HepG2 (cell line): ENCODE results near the gene CAPN15. TPM values are rescaled to one million over a fixed set of nuclear protein-coding genes. Genes with fewer than 3 reads are reported as not detected.

Experiments
- ATAC-seq: fragments of 200-7000 bp; cut with Tn5 transposase; 3 replicates; pipeline ENCODE4 v1.9.1; 2020; ENCODE audit warnings: mild to moderate bottlenecking, moderate library complexity
- BruUV-seq: library from RNA; stranded (reverse); fragments of 400-500 nt; replicated peaks from 2 replicates; lab custom pipeline; 2021; lab: Mats Ljungman, UMichigan
- CTCF ChIA-PET: fragments of 300-600 bp; formaldehyde crosslinking; extraction: SDS; loops from one replicate; lab custom pipeline; 2021; ENCODE audit warnings: low total read pairs, inconsistent platforms, low intra/inter-chr PET ratio; lab: Yijun Ruan, JAX
- POLR2A ChIA-PET: fragments of 350-600 bp; sonication (Branson Sonifier 250); formaldehyde crosslinking; loops from one replicate; lab custom pipeline; 2020; ENCODE audit warnings: antibody characterized with exemption, inconsistent platforms; lab: Yijun Ruan, JAX
- DNase-seq: peaks from one replicate; pipeline ENCODE4 v3.0.0-alpha.2; 2015; ENCODE audit warnings: low spot score
- FAIRE-seq: peaks from 3 replicates; lab custom pipeline; 2011; peaks lifted over from hg19 to GRCh38; lab: Jason Lieb, UNC
- H2AFZ ChIP-seq: one replicate; pipeline ENCODE4 v1.6.1; 2011; ENCODE audit warnings: low read length, inconsistent platforms
- H3K27ac ChIP-seq: fragments of 300-600 bp; 3 replicates; pipeline ENCODE4 v1.8.0; 2011; ENCODE audit warnings: mixed run types, mild to moderate bottlenecking, mixed read lengths, low read length, inconsistent platforms; ENCODE audit not compliant: insufficient read depth; ENCODE audit errors: extremely low read length
- H3K27me3 ChIP-seq, 2 experiments: fragments of 200-600 bp in 1 of 2; 2 replicates in 1 of 2; 3 replicates in 1 of 2; pipeline versions ENCODE4 v1.6.0 to v1.8.0; 2011; ENCODE audit warnings: low read length in 2 of 2, mild to moderate bottlenecking in 2 of 2, moderate library complexity in 2 of 2, inconsistent platforms in 1 of 2; ENCODE audit not compliant: insufficient read depth in 2 of 2, control insufficient read depth in 1 of 2
- H3K36me3 ChIP-seq, 2 experiments: fragments of 200-600 bp in 1 of 2; replicated peaks in 1 of 2; 2 replicates in 1 of 2; 3 replicates in 1 of 2; pipeline versions ENCODE4 v1.5.1 to v1.8.0; 2011; ENCODE audit warnings: low read length in 2 of 2, inconsistent platforms in 1 of 2; ENCODE audit not compliant: insufficient read depth in 2 of 2, control insufficient read depth in 1 of 2
- H3K4me1 ChIP-seq: 2 replicates; pipeline ENCODE4 v1.5.1; 2012; ENCODE audit warnings: low read length, inconsistent platforms; ENCODE audit not compliant: insufficient read depth
- H3K4me2 ChIP-seq: 2 replicates; pipeline ENCODE4 v1.6.0; 2011; ENCODE audit warnings: low read depth, low read length, inconsistent platforms
- H3K4me3 ChIP-seq, 3 experiments: fragments of 200-600 bp in 1 of 3; sonication (generic), shearing (Covaris generic) in 1 of 3; replicated peaks in 1 of 3; 2 replicates each; pipeline ENCODE4 v1.5.1; 2011 to 2016; ENCODE audit warnings: low read length in 3 of 3, inconsistent platforms in 2 of 3, low read depth in 2 of 3, mild to moderate bottlenecking in 2 of 3, control low read depth in 1 of 3, mixed read lengths in 1 of 3; ENCODE audit not compliant: insufficient read depth in 1 of 3
- H3K79me2 ChIP-seq: one replicate; pipeline ENCODE4 v1.6.1; 2011; ENCODE audit warnings: low read length, inconsistent platforms; ENCODE audit not compliant: insufficient read depth
- H3K9ac ChIP-seq: 2 replicates; pipeline ENCODE4 v1.6.0; 2011; ENCODE audit warnings: mild to moderate bottlenecking, low read depth, low read length, inconsistent platforms; ENCODE audit not compliant: insufficient read depth
- H3K9me3 ChIP-seq: 2 replicates; pipeline ENCODE4 v1.5.1; 2012; ENCODE audit warnings: mild to moderate bottlenecking, low read length
- H4K20me1 ChIP-seq: 2 replicates; pipeline ENCODE4 v1.6.0; 2011; ENCODE audit warnings: inconsistent platforms, mild to moderate bottlenecking, low read length, moderate library complexity; ENCODE audit not compliant: insufficient read depth
- ADNP ChIP-seq: sonication (generic); formaldehyde crosslinking; IDR thresholded peaks from 2 replicates; pipeline ENCODE4 v1.4.0; 2020; ENCODE audit warnings: missing genetic modification reagents
- DDIT3 ChIP-seq: sonication (generic); formaldehyde crosslinking; IDR thresholded peaks from 2 replicates; pipeline ENCODE4 v1.4.0; 2020; ENCODE audit warnings: mild to moderate bottlenecking, missing genetic modification reagents
- FOSL2 ChIP-seq: sonication (generic); formaldehyde crosslinking; IDR thresholded peaks from 2 replicates; pipeline ENCODE4 v1.4.0; 2020; ENCODE audit warnings: missing genetic modification reagents
- HNF4G ChIP-seq, 2 experiments: sonication (generic) in 1 of 2; formaldehyde crosslinking in 1 of 2; IDR thresholded peaks; 2 replicates each; pipeline versions ENCODE4 v1.4.0 to v1.6.1; 2011 to 2020; ENCODE audit warnings: borderline replicate concordance in 2 of 2, low read depth in 2 of 2, mild to moderate bottlenecking in 2 of 2, low read length in 1 of 2, missing genetic modification reagents in 1 of 2, moderate library complexity in 1 of 2
- KDM5A ChIP-seq: fragments of 200-600 bp; sonication (generic); IDR thresholded peaks from 2 replicates; pipeline ENCODE4 v1.7.0; 2018; ENCODE audit warnings: antibody characterized with exemption, mild to moderate bottlenecking, low read length, borderline replicate concordance
- NFYC ChIP-seq: IDR thresholded peaks from 2 replicates; pipeline ENCODE4 v1.6.1; 2016; ENCODE audit warnings: missing genetic modification reagents, missing compliant biosample characterization
- SMARCC2 ChIP-seq: fragments of 450-650 bp; IDR thresholded peaks from 2 replicates; pipeline ENCODE4 v1.6.1; 2017; ENCODE audit warnings: antibody characterized with exemption, mild to moderate bottlenecking
- STAT5B ChIP-seq: sonication (generic); formaldehyde crosslinking; IDR thresholded peaks from 2 replicates; pipeline ENCODE4 v1.4.0; 2020; ENCODE audit warnings: missing genetic modification reagents
- U2AF2 ChIP-seq: fragments of 200-400 bp; formaldehyde crosslinking; IDR thresholded peaks from 2 replicates; pipeline ENCODE4 v1.6.1; 2017; ENCODE audit warnings: low read depth, mild to moderate bottlenecking, low read length
- ZNF816 ChIP-seq: sonication (generic); formaldehyde crosslinking; IDR thresholded peaks from 2 replicates; pipeline ENCODE4 v1.8.0; 2022; ENCODE audit warnings: missing genetic modification reagents, mild to moderate bottlenecking, borderline replicate concordance
- WGBS: methylation state at CpG from one replicate; pipeline ENCODE4 v1.1.6; 2017; ENCODE audit warnings: low lambda C conversion rate; 5-methylcytosine and 5-hydroxymethylcytosine counted together
- in situ Hi-C: cut with HindIII; loops from 2 replicates; pipeline ENCODE4 v1.10.0; 2017; ENCODE audit warnings: low pct_unique_long_range_greater_than_20kb; ENCODE audit not compliant: extremely low pct_ligation_motif_present
- intact Hi-C: fragments of 100-400 bp; cut with micrococcal nuclease; formaldehyde crosslinking; loops from one replicate; pipeline ENCODE4 v1.10.0; 2022; ENCODE audit not compliant: unreplicated experiment
- polyA plus RNA-seq, 8 experiments: library from polyadenylated mRNA; depleted of rRNA in 3 of 8; stranded (reverse) in 7 of 8; unstranded in 1 of 8; fragments of >200 nt; fragmentation: Illumina TruSeq in 4 of 8; extraction: Trizol in 4 of 8; gene quantifications; 2 replicates each; pipeline versions ENCODE4 v1.2.1 to v1.2.3, GENCODE V29; 2011 to 2016; ENCODE audit warnings: low read depth in 4 of 8, missing spikeins in 1 of 8, mixed read lengths in 1 of 8; ENCODE audit not compliant: insufficient read depth in 1 of 8
- total RNA-seq, 5 experiments: library from RNA; depleted of rRNA; stranded (reverse); fragments of >200 nt; fragmentation: Illumina TruSeq; extraction: Trizol; gene quantifications; 2 replicates each; pipeline ENCODE4 v1.2.3, GENCODE V29; 2016; ENCODE audit warnings: low read depth in 1 of 5
- TF ChIP-seq, protein P1 (sequence below): sonication (generic); formaldehyde crosslinking; IDR thresholded peaks from 2 replicates; pipeline ENCODE4 v1.5.0; 2020; ENCODE audit warnings: mild to moderate bottlenecking, missing genetic modification reagents, borderline replicate concordance
- TF ChIP-seq, protein P2 (sequence below): sonication (generic); formaldehyde crosslinking; IDR thresholded peaks from 2 replicates; pipeline ENCODE4 v1.8.0; 2022; ENCODE audit warnings: missing genetic modification reagents, low read depth, mild to moderate bottlenecking, borderline replicate concordance
- TF ChIP-seq, protein P3 (sequence below): sonication (generic); formaldehyde crosslinking; IDR thresholded peaks from 2 replicates; pipeline ENCODE4 v1.4.0; 2020; ENCODE audit warnings: missing genetic modification reagents, borderline replicate concordance

Gene CAPN15
- total and polyA plus RNA-seq, 2 of the 13 experiments (the other 11 are each of a cell fraction or from before 2014, with no cell fraction given): 14.9 to 24.5 TPM

DNA sequence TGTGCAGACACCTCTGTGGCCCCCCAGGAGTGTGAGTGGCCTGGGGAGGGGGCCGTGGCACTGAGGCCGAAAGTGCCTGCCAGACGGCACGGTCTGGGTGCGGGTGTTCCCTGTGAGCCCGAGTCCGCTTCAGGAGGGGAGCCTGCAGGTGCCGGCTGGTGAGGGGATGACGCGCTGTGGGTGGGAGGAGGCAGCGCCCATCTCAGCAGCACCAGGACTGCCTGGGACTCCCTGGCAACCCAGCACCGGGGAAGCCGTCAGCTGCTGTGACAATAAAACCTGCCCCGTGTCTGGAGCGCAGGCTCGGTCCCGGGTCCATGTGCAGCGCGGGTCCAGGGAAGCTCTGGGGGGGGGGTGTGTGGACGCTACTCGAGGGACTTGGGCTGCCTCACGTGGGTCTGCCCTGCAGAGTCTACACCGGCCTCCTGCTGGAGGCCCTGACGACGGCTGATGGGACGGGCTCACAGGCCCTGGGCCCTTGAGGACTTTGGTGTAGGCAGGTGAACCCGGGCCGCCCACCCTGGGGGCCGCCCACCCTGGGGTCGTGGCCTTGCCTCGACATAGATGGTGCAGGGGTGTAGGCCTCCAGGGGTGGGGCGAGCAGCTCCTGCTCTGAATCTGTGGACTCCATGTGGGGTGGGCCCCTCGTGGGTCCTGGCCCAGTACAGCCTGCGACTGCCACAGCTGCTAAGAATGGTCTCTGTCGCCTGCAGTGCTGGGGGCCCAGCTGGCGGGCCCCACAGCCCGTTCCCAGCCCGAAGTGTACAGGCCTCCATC, 56.5 kb downstream of the CAPN15 start:
- in situ Hi-C loops (no loop called here), intact Hi-C loops (loop anchor here (10.0 kb wide), 1 partner anchor 61 kb away; the partner anchor contains the start of genes MCRIP2 and WDR90)
- H3K9me3 ChIP-seq: no peaks in the 10 kb centered on the region
- no peaks in the 10 kb centered on the region for H3K27me3 ChIP-seq
- H3K27ac ChIP-seq: no peak overlapping the region
- H2AFZ ChIP-seq: no peak overlapping the region
- H3K36me3 ChIP-seq: no peaks in the 10 kb centered on the region
- peaks cover 12% of the 10 kb centered on the region for H3K79me2 ChIP-seq
- H3K9ac ChIP-seq: no peak overlapping the region
- ATAC-seq (0 out of 3 replicates have a peak, but pooled peaks have one; percentile 2), DNase-seq (no peak), FAIRE-seq (no peak)
- CTCF ChIA-PET: no interaction called here
- H3K4me3 ChIP-seq: no peak overlapping the region
- peaks cover 4% of the 10 kb centered on the region; the same call in 1 of the 2 replicates for H4K20me1 ChIP-seq
- WGBS: 32% methylated on average over 8 of the region's 38 CpGs
- H3K4me1 ChIP-seq: peaks cover 33% of the 10 kb centered on the region
- BruUV-seq: no TSS peak
- POLR2A ChIA-PET: no interaction called here
- no peak overlapping the region for H3K4me2 ChIP-seq
- TF ChIP-seq DDIT3 (CRISPR knock-in tag) (no peak), KDM5A (no peak), HNF4G (IDR thresholded peaks at IDR 0.05; ENCODE audit: borderline replicate concordance, low read depth, low read length) (no peak), HNF4G (CRISPR knock-in tag; IDR thresholded peaks at IDR 0.05; ENCODE audit: borderline replicate concordance, low read depth) (no peak), U2AF2 (no peak), STAT5B (CRISPR knock-in tag) (no peak), ZNF816 (no peak), NFYC (no peak), ADNP (no peak), SMARCC2 (no peak), FOSL2 (CRISPR knock-in tag) (no peak)
- TF ChIP-seq, protein P1, sequence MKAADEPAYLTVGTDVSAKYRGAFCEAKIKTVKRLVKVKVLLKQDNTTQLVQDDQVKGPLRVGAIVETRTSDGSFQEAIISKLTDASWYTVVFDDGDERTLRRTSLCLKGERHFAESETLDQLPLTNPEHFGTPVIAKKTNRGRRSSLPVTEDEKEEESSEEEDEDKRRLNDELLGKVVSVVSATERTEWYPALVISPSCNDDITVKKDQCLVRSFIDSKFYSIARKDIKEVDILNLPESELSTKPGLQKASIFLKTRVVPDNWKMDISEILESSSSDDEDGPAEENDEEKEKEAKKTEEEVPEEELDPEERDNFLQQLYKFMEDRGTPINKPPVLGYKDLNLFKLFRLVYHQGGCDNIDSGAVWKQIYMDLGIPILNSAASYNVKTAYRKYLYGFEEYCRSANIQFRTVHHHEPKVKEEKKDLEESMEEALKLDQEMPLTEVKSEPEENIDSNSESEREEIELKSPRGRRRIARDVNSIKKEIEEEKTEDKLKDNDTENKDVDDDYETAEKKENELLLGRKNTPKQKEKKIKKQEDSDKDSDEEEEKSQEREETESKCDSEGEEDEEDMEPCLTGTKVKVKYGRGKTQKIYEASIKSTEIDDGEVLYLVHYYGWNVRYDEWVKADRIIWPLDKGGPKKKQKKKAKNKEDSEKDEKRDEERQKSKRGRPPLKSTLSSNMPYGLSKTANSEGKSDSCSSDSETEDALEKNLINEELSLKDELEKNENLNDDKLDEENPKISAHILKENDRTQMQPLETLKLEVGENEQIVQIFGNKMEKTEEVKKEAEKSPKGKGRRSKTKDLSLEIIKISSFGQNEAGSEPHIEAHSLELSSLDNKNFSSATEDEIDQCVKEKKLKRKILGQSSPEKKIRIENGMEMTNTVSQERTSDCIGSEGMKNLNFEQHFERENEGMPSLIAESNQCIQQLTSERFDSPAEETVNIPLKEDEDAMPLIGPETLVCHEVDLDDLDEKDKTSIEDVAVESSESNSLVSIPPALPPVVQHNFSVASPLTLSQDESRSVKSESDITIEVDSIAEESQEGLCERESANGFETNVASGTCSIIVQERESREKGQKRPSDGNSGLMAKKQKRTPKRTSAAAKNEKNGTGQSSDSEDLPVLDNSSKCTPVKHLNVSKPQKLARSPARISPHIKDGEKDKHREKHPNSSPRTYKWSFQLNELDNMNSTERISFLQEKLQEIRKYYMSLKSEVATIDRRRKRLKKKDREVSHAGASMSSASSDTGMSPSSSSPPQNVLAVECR (CRISPR knock-in tag): no peak
- TF ChIP-seq, protein P2, sequence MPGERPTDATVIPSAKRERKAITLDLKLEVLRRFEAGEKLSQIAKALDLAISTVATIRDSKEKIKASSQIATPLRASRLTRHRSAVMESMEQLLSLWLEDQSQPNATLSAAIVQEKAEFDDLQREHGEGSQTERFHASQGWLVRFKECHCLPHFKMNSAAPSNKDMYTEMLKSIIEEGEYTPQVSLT (CRISPR knock-in tag): no peak
- TF ChIP-seq, protein P3, sequence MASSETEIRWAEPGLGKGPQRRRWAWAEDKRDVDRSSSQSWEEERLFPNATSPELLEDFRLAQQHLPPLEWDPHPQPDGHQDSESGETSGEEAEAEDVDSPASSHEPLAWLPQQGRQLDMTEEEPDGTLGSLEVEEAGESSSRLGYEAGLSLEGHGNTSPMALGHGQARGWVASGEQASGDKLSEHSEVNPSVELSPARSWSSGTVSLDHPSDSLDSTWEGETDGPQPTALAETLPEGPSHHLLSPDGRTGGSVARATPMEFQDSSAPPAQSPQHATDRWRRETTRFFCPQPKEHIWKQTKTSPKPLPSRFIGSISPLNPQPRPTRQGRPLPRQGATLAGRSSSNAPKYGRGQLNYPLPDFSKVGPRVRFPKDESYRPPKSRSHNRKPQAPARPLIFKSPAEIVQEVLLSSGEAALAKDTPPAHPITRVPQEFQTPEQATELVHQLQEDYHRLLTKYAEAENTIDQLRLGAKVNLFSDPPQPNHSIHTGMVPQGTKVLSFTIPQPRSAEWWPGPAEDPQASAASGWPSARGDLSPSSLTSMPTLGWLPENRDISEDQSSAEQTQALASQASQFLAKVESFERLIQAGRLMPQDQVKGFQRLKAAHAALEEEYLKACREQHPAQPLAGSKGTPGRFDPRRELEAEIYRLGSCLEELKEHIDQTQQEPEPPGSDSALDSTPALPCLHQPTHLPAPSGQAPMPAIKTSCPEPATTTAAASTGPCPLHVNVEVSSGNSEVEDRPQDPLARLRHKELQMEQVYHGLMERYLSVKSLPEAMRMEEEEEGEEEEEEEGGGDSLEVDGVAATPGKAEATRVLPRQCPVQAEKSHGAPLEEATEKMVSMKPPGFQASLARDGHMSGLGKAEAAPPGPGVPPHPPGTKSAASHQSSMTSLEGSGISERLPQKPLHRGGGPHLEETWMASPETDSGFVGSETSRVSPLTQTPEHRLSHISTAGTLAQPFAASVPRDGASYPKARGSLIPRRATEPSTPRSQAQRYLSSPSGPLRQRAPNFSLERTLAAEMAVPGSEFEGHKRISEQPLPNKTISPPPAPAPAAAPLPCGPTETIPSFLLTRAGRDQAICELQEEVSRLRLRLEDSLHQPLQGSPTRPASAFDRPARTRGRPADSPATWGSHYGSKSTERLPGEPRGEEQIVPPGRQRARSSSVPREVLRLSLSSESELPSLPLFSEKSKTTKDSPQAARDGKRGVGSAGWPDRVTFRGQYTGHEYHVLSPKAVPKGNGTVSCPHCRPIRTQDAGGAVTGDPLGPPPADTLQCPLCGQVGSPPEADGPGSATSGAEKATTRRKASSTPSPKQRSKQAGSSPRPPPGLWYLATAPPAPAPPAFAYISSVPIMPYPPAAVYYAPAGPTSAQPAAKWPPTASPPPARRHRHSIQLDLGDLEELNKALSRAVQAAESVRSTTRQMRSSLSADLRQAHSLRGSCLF (CRISPR knock-in tag): no peak
